Ishikawa (cell line): ENCODE data around the gene CHIC1.

ENCODE experiments used
- CEBPB ChIP-seq: IDR thresholded peaks from 2 replicates; pipeline ENCODE4 v1.6.1; 2012
- CREB1 ChIP-seq: IDR thresholded peaks from 2 replicates; pipeline ENCODE4 v1.6.1; 2012; ENCODE audit warnings: low read depth
- EGR1 ChIP-seq: IDR thresholded peaks from 2 replicates; pipeline ENCODE4 v1.6.1; 2012
- EP300 ChIP-seq: IDR thresholded peaks from 2 replicates; pipeline ENCODE4 v1.6.1; 2012; ENCODE audit warnings: borderline replicate concordance
- MAX ChIP-seq: IDR thresholded peaks from 2 replicates; pipeline ENCODE4 v1.6.1; 2012

- TF ChIP-seq MAX (no peak), CEBPB (no peak), EGR1 (no peak), EP300 (no peak), CREB1 (no peak)
These were observed 105.8 kb downstream of the CHIC1 start for GRCh38 chrX:73668779-73669178.
